CD14-positive monocyte (primary cell): ENCODE measurements around the gene AMELX. TPM values are rescaled to one million over a fixed set of nuclear protein-coding genes. Genes with fewer than 3 reads are reported as not detected.

ENCODE experiments used
- DNase-seq, 3 donors: peaks; one replicate each; pipeline ENCODE4 v3.0.0-alpha.2; 2011 to 2022
- H2AFZ ChIP-seq: 2 replicates; pipeline ENCODE4 v1.6.0; 2012; ENCODE audit warnings: mild to moderate bottlenecking, low read depth, low read length, inconsistent platforms; ENCODE audit not compliant: insufficient read depth, poor library complexity, severe bottlenecking
- H3K27ac ChIP-seq, 2 donors: 1 replicate in 1 of 2; 2 replicates in 1 of 2; pipeline ENCODE4 v1.5.1; 2012 to 2013; ENCODE audit warnings: low read length in 2 of 2, control low read depth in 1 of 2, inconsistent platforms in 1 of 2, low read depth in 1 of 2, mild to moderate bottlenecking in 1 of 2
- H3K27me3 ChIP-seq, 2 donors: one replicate each; pipeline versions ENCODE4 v1.6.0 to v1.6.1; 2011 to 2013; ENCODE audit warnings: low read length in 2 of 2; ENCODE audit not compliant: control insufficient read depth in 2 of 2, insufficient read depth in 2 of 2
- H3K36me3 ChIP-seq, 2 donors: replicated peaks in 1 of 2; 1 replicate in 1 of 2; 2 replicates in 1 of 2; pipeline versions ENCODE4 v1.5.1 to v1.6.1; 2012 to 2013; ENCODE audit warnings: low read length in 2 of 2, control low read depth in 1 of 2, inconsistent platforms in 1 of 2, mild to moderate bottlenecking in 1 of 2; ENCODE audit not compliant: insufficient read depth in 2 of 2, control insufficient read depth in 1 of 2
- H3K4me1 ChIP-seq, 2 donors: 1 replicate in 1 of 2; 2 replicates in 1 of 2; pipeline versions ENCODE4 v1.5.1 to v1.6.1; 2012 to 2013; ENCODE audit warnings: low read length in 2 of 2, control low read depth in 1 of 2, inconsistent platforms in 1 of 2, mild to moderate bottlenecking in 1 of 2, moderate library complexity in 1 of 2; ENCODE audit not compliant: insufficient read depth in 2 of 2, control insufficient read depth in 1 of 2
- H3K4me2 ChIP-seq: replicated peaks from 2 replicates; pipeline ENCODE3; 2012; ENCODE audit warnings: low read length, moderate library complexity, mild to moderate bottlenecking; ENCODE audit not compliant: poor library complexity, severe bottlenecking; ENCODE audit errors: extremely low read depth
- H3K4me3 ChIP-seq, 3 experiments: fragments of 200-600 bp in 1 of 3; sonication (generic) in 1 of 3; replicated peaks in 1 of 3; 1 replicate in 2 of 3; 2 replicates in 1 of 3; pipeline ENCODE4 v1.5.1; 2011 to 2013; ENCODE audit warnings: low read length in 3 of 3, mild to moderate bottlenecking in 3 of 3, control low read depth in 2 of 3, low read depth in 2 of 3, inconsistent platforms in 1 of 3, moderate library complexity in 1 of 3
- H3K79me2 ChIP-seq: 2 replicates; pipeline ENCODE4 v1.6.0; 2012; ENCODE audit warnings: mild to moderate bottlenecking, control low read depth, inconsistent platforms, low read length, moderate library complexity; ENCODE audit not compliant: insufficient read depth
- H3K9ac ChIP-seq: 2 replicates; pipeline ENCODE4 v1.6.0; 2017; ENCODE audit warnings: low read length, mild to moderate bottlenecking; ENCODE audit not compliant: insufficient read depth, poor library complexity, severe bottlenecking
- H3K9me3 ChIP-seq, 2 donors: replicated peaks in 1 of 2; 1 replicate in 1 of 2; 2 replicates in 1 of 2; pipeline versions ENCODE4 v1.5.1 to v1.6.1; 2012 to 2013; ENCODE audit warnings: low read length in 2 of 2, control low read depth in 1 of 2; ENCODE audit not compliant: control insufficient read depth in 1 of 2, insufficient read depth in 1 of 2
- H4K20me1 ChIP-seq: 2 replicates; pipeline ENCODE4 v1.6.0; 2012; ENCODE audit warnings: mild to moderate bottlenecking, low read length, control low read depth, moderate library complexity; ENCODE audit not compliant: insufficient read depth
- H3K27ac Mint-ChIP-seq, 7 donors: one replicate each; pipeline ENCODE4 v1.8.0; 2020; ENCODE audit warnings: mild to moderate bottlenecking in 7 of 7, mixed read lengths in 7 of 7, moderate library complexity in 6 of 7, inconsistent platforms in 2 of 7
- H3K27me3 Mint-ChIP-seq, 3 donors: one replicate each; pipeline ENCODE4 v1.8.0; 2021 to 2022; ENCODE audit warnings: low read depth in 3 of 3, mild to moderate bottlenecking in 3 of 3, mixed read lengths in 3 of 3, moderate library complexity in 3 of 3, inconsistent platforms in 1 of 3
- H3K36me3 Mint-ChIP-seq, 2 donors: one replicate each; pipeline ENCODE4 v1.8.0; 2020; ENCODE audit warnings: mixed read lengths in 2 of 2, inconsistent platforms in 1 of 2, mild to moderate bottlenecking in 1 of 2
- H3K4me1 Mint-ChIP-seq: one replicate; pipeline ENCODE4 v1.8.0; 2020; ENCODE audit warnings: mild to moderate bottlenecking, mixed read lengths
- H3K4me3 Mint-ChIP-seq, 2 donors: one replicate each; pipeline ENCODE4 v1.8.0; 2020; ENCODE audit warnings: mild to moderate bottlenecking in 2 of 2, mixed read lengths in 2 of 2, moderate library complexity in 1 of 2
- H3K9me3 Mint-ChIP-seq, 7 donors: one replicate each; pipeline ENCODE4 v1.8.0; 2020 to 2022; ENCODE audit warnings: mixed read lengths in 7 of 7, mild to moderate bottlenecking in 6 of 7, moderate library complexity in 6 of 7, inconsistent platforms in 2 of 7
- CTCF ChIP-seq: fragments of 200-600 bp; IDR thresholded peaks from one replicate; pipeline ENCODE4 v1.8.0; 2022; ENCODE audit warnings: antibody characterized with exemption, mild to moderate bottlenecking
- WGBS: methylation state at CpG from one replicate; pipeline ENCODE4 v1.1.5; 2013; ENCODE audit warnings: missing lambda C conversion rate; ENCODE audit not compliant: insufficient coverage; 5-methylcytosine and 5-hydroxymethylcytosine counted together
- intact Hi-C, 2 donors: fragments of 100-400 bp; cut with micrococcal nuclease; formaldehyde crosslinking; loops; one replicate each; pipeline versions ENCODE4 v1.15.0 to v1.15.1; 2023
- polyA plus RNA-seq, 3 donors: library from polyadenylated mRNA; depleted of rRNA in 1 of 3; unstranded in 2 of 3; stranded (reverse) in 1 of 3; fragments of 300-500 nt in 2 of 3; fragments of >200 nt in 1 of 3; fragmentation: Illumina TruSeq in 2 of 3; gene quantifications; 1 replicate in 2 of 3; 2 replicates in 1 of 3; pipeline ENCODE4 v1.2.3, GENCODE V29; 2012 to 2021

Gene AMELX
- polyA plus RNA-seq, 3 donors: not detected

- H3K9me3 Mint-ChIP-seq: peaks cover 0 to 5% (median 0%) of the 10 kb centered on the region in 7 donors
- no peaks in the 10 kb centered on the region for H3K4me1 Mint-ChIP-seq
- no peaks in the 10 kb centered on the region for H3K36me3 Mint-ChIP-seq
- TF ChIP-seq CTCF: no peak
- no peak for DNase-seq
- no peak overlapping the region for H3K9ac ChIP-seq
- H3K27me3 ChIP-seq: no peaks in the 10 kb centered on the region
- WGBS: no CpG with 5 or more reads among the region's 5 CpGs
- no peak overlapping the region for H3K4me3 ChIP-seq
- intact Hi-C loops: no loop called here
- no peak overlapping the region for H2AFZ ChIP-seq
- no peak overlapping the region for H3K27ac ChIP-seq
- no peak overlapping the region for H3K4me2 ChIP-seq
- no peaks in the 10 kb centered on the region for H3K4me1 ChIP-seq
- peaks cover 0 to 1% (median 1%) of the 10 kb centered on the region in 3 donors for H3K27me3 Mint-ChIP-seq
- H3K27ac Mint-ChIP-seq: no peak overlapping the region
- H3K9me3 ChIP-seq: no peaks in the 10 kb centered on the region
- no peaks in the 10 kb centered on the region for H3K79me2 ChIP-seq
- H3K4me3 Mint-ChIP-seq: no peak overlapping the region
- no peaks in the 10 kb centered on the region for H4K20me1 ChIP-seq
- H3K36me3 ChIP-seq: no peaks in the 10 kb centered on the region
These were observed 20.4 kb upstream of the AMELX start for GRCh38 chrX:11272863-11273262.

- H3K36me3 Mint-ChIP-seq: no peaks in the 10 kb centered on the region
- WGBS: no CpG with 5 or more reads among the region's 1 CpG
- Histone ChIP-seq H3K9ac (no peak overlapping the region), H3K9me3 (no peaks in the 10 kb centered on the region), H3K79me2 (no peaks in the 10 kb centered on the region), H3K27ac (no peak overlapping the region), H3K4me2 (no peak overlapping the region), H2AFZ (no peak overlapping the region), H3K27me3 (no peaks in the 10 kb centered on the region), H3K36me3 (no peaks in the 10 kb centered on the region), H3K4me1 (no peaks in the 10 kb centered on the region), H4K20me1 (no peaks in the 10 kb centered on the region), H3K4me3 (no peak overlapping the region)
- no peak overlapping the region for H3K4me3 Mint-ChIP-seq
- peaks cover 0 to 1% (median 1%) of the 10 kb centered on the region in 3 donors for H3K27me3 Mint-ChIP-seq
- intact Hi-C loops: no loop called here
- no peak for TF ChIP-seq CTCF
- H3K27ac Mint-ChIP-seq: no peak overlapping the region
- no peaks in the 10 kb centered on the region for H3K4me1 Mint-ChIP-seq
- peaks cover 0 to 5% (median 0%) of the 10 kb centered on the region in 7 donors for H3K9me3 Mint-ChIP-seq
- DNase-seq: no peak
These were observed 19.7 kb upstream of the AMELX start for GRCh38 chrX:11273544-11273943.
